HL-60 (cell line): Measurements from ENCODE around the gene ARMH4.

ENCODE experiments used
- DNase-seq, 2 experiments: peaks; one replicate each; pipeline ENCODE4 v3.0.0-alpha.2; 2010 to 2020; ENCODE audit warnings: low read depth in 1 of 2, low spot score in 1 of 2
- H3K27ac ChIP-seq: fragments of 250-450 bp; sonication (Bioruptor Pico); replicated peaks from 2 replicates; pipeline ENCODE4 v1.5.1; 2020; ENCODE audit warnings: mild to moderate bottlenecking, moderate library complexity
- H3K27me3 ChIP-seq: fragments of 250-450 bp; sonication (Bioruptor Pico); 2 replicates; pipeline ENCODE4 v1.5.1; 2021; ENCODE audit warnings: mild to moderate bottlenecking, moderate library complexity; ENCODE audit not compliant: insufficient read depth, poor library complexity, severe bottlenecking
- H3K4me3 ChIP-seq: replicated peaks from 2 replicates; pipeline ENCODE4 v1.5.1; 2011; ENCODE audit warnings: mild to moderate bottlenecking, control low read depth, low read length; ENCODE audit not compliant: insufficient read depth
- GABPA ChIP-seq: IDR thresholded peaks from 2 replicates; pipeline ENCODE4 v1.6.1; 2012; ENCODE audit warnings: low read depth
- POLR2AphosphoS5 ChIP-seq: IDR thresholded peaks from 2 replicates; pipeline ENCODE4 v1.6.1; 2012; ENCODE audit warnings: low read depth
- SPI1 ChIP-seq: IDR thresholded peaks from 2 replicates; pipeline ENCODE4 v1.6.1; 2012; ENCODE audit warnings: low read depth, mild to moderate bottlenecking, borderline replicate concordance
- long read RNA-seq: library from polyadenylated mRNA; unstranded; transcript quantifications from one replicate; pipeline ENCODE4 v2.0.0, GENCODE V29; 2020
- TF ChIP-seq, protein P1 (sequence below): IDR thresholded peaks from 2 replicates; pipeline ENCODE4 v1.6.1; 2012; ENCODE audit warnings: low read depth; ENCODE audit not compliant: insufficient replicate concordance
- TF ChIP-seq, protein P2 (sequence below): IDR thresholded peaks from one replicate; pipeline ENCODE4 v1.5.1; 2011; ENCODE audit warnings: low read length, control low read depth, inconsistent platforms; ENCODE audit not compliant: insufficient read depth

ARMH4 gene, protein sequence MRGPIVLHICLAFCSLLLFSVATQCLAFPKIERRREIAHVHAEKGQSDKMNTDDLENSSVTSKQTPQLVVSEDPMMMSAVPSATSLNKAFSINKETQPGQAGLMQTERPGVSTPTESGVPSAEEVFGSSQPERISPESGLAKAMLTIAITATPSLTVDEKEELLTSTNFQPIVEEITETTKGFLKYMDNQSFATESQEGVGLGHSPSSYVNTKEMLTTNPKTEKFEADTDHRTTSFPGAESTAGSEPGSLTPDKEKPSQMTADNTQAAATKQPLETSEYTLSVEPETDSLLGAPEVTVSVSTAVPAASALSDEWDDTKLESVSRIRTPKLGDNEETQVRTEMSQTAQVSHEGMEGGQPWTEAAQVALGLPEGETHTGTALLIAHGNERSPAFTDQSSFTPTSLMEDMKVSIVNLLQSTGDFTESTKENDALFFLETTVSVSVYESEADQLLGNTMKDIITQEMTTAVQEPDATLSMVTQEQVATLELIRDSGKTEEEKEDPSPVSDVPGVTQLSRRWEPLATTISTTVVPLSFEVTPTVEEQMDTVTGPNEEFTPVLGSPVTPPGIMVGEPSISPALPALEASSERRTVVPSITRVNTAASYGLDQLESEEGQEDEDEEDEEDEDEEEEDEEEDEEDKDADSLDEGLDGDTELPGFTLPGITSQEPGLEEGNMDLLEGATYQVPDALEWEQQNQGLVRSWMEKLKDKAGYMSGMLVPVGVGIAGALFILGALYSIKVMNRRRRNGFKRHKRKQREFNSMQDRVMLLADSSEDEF
- long read RNA-seq, partial matches to known transcripts = 0 of 8 reads
- long read RNA-seq, other reads (novel, unspliced or antisense) = 8 of 8 reads

DNA sequence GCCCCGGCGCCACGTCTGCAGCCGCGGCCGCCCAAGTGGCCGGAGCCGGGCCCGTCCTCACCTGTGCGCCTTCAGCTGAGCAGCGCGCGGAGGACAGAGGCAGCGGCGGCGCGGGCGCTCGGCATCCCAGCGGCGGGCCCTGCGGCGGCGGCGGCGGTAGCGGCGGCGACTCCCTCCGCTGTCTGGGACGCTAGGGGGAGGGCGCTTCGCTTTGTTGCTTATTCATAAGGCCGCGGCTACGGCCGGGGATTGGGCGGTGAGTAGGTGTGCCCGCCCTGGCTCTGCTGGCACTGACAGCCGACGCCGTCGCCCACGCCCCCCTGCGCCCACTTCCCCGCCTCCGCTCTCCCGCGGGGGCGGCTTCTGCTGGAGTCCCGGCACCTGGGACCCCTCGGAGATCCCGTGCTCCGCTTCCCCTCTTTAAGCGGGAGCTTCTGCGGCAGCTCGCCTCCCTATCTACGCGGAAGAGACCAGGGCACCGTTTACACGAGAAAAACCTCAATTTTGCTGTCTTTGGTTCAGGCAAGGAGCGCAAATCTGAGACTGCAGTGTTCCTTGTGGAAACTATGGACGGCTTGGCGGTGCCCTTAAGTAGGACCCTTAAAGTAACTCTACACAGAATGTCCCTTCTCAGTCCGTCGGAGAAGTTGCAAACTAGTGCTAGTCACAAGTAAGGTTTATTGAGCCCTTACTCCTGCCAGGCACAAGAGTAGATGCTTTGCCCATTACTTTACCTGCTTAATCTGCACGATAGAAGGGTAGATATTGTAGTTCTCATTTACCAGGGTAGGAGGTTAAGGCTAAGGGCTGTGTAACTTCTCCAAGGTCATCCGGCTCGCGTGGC is at the start of gene ARMH4:
ARMH4 (minus strand) TSS at position 200 of the 844 bp plus-strand sequence. CDS start 12,855 bp downstream, outside the sequence.
- peak; percentile 37 to 72 for DNase-seq

DNA sequence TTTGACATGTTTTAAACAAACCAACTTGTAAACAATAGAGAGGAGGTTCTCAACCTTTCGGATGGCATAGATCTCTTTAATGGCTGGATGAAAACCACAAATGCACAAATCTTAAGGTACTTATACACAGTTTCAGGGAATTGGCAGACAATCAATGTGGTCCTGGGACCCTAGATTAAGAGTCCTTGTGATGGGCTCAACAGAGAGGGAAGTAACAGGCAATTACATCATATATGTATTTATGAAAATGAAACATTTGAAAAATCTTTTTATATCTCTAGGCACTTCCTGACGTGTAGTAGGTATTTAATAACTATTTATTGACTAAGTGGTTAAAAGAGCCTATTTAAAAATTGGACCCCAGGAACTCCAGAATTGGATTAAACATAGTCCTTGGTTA is 48.8 kb upstream of the ARMH4 start:
- TF ChIP-seq, protein P1, sequence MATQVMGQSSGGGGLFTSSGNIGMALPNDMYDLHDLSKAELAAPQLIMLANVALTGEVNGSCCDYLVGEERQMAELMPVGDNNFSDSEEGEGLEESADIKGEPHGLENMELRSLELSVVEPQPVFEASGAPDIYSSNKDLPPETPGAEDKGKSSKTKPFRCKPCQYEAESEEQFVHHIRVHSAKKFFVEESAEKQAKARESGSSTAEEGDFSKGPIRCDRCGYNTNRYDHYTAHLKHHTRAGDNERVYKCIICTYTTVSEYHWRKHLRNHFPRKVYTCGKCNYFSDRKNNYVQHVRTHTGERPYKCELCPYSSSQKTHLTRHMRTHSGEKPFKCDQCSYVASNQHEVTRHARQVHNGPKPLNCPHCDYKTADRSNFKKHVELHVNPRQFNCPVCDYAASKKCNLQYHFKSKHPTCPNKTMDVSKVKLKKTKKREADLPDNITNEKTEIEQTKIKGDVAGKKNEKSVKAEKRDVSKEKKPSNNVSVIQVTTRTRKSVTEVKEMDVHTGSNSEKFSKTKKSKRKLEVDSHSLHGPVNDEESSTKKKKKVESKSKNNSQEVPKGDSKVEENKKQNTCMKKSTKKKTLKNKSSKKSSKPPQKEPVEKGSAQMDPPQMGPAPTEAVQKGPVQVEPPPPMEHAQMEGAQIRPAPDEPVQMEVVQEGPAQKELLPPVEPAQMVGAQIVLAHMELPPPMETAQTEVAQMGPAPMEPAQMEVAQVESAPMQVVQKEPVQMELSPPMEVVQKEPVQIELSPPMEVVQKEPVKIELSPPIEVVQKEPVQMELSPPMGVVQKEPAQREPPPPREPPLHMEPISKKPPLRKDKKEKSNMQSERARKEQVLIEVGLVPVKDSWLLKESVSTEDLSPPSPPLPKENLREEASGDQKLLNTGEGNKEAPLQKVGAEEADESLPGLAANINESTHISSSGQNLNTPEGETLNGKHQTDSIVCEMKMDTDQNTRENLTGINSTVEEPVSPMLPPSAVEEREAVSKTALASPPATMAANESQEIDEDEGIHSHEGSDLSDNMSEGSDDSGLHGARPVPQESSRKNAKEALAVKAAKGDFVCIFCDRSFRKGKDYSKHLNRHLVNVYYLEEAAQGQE = no peak
- TF ChIP-seq, protein P2, sequence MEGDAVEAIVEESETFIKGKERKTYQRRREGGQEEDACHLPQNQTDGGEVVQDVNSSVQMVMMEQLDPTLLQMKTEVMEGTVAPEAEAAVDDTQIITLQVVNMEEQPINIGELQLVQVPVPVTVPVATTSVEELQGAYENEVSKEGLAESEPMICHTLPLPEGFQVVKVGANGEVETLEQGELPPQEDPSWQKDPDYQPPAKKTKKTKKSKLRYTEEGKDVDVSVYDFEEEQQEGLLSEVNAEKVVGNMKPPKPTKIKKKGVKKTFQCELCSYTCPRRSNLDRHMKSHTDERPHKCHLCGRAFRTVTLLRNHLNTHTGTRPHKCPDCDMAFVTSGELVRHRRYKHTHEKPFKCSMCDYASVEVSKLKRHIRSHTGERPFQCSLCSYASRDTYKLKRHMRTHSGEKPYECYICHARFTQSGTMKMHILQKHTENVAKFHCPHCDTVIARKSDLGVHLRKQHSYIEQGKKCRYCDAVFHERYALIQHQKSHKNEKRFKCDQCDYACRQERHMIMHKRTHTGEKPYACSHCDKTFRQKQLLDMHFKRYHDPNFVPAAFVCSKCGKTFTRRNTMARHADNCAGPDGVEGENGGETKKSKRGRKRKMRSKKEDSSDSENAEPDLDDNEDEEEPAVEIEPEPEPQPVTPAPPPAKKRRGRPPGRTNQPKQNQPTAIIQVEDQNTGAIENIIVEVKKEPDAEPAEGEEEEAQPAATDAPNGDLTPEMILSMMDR = no peak
- TF ChIP-seq GABPA (no peak), SPI1 (no peak), POLR2AphosphoS5 (no peak)
- peak overlapping the region; percentile 84 for H3K27ac ChIP-seq
- no peak for DNase-seq
- peaks cover 2% of the 10 kb centered on the region for H3K27me3 ChIP-seq
- peak overlapping the region; percentile 97 for H3K4me3 ChIP-seq

More for the DNA sequence above, at the start of gene ARMH4:
- Histone ChIP-seq H3K27me3 (peaks cover 26% of the 10 kb centered on the region), H3K27ac (no peak within 1 kb of the TSS), H3K4me3 (peak within 1 kb of the TSS; percentile 54)
- TF ChIP-seq POLR2AphosphoS5 = no peak
- TF ChIP-seq, protein P2 = no peak
- no peak for TF ChIP-seq SPI1
- TF ChIP-seq, protein P1 = no peak
- TF ChIP-seq GABPA = no peak

DNA sequence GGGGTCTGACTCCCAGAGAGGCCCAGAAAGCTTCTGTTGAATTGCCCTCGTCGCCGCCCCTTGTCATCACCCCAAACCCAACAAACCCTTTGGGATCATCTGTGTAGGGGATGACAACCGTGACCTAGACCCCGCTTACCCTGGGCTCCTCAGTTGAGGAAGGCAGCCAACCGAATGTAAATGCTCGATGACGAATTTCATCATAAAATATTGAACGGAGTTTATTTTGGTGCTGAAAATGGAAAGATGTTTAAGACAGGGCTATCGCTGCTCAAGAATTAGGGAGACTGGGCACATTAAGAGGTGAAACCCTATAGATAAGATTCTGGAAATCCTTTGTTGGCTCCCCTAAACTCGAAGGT is 48.4 kb upstream of the ARMH4 start:
- DNase-seq = no peak
- no peak for TF ChIP-seq SPI1
- no peak for TF ChIP-seq POLR2AphosphoS5
- TF ChIP-seq, protein P2 = no peak
- no peak for TF ChIP-seq GABPA
- TF ChIP-seq, protein P1 = no peak
- peak overlapping the region; percentile 97 for H3K4me3 ChIP-seq
- H3K27ac ChIP-seq = peak overlapping the region; percentile 84
- peaks cover 2% of the 10 kb centered on the region for H3K27me3 ChIP-seq
